OCI-LY7 (cell line): Measurements from ENCODE around the gene PPP2R5C. TPM values are rescaled to one million over a fixed set of nuclear protein-coding genes. Genes with fewer than 3 reads are reported as not detected.

Source experiments
- BruUV-seq: library from RNA; stranded (reverse); fragments of 400-500 nt; replicated peaks from 2 replicates; lab custom pipeline; 2021; lab: Mats Ljungman, UMichigan
- CTCF ChIA-PET: fragments of 300-600 bp; sonication (Branson Sonifier 250); formaldehyde crosslinking; loops from one replicate; lab custom pipeline; 2022; ENCODE audit warnings: antibody characterized with exemption; ENCODE audit not compliant: unreplicated experiment; lab: Charles Lee
- POLR2A ChIA-PET: fragments of 300-600 bp; sonication (Branson Sonifier 250); formaldehyde crosslinking; loops from one replicate; lab custom pipeline; 2022; ENCODE audit warnings: antibody characterized with exemption; lab: Charles Lee
- DNase-seq: peaks from one replicate; pipeline ENCODE4 v3.0.0-alpha.2; 2015; ENCODE audit warnings: low spot score
- H2AFZ ChIP-seq: fragments of 200-600 bp; sonication (generic), shearing (Covaris generic); 2 replicates; pipeline ENCODE4 v1.6.1; 2014; ENCODE audit warnings: mild to moderate bottlenecking, antibody characterized with exemption, low read length, moderate library complexity
- H3K27ac ChIP-seq: fragments of 200-600 bp; sonication (generic); 2 replicates; pipeline ENCODE4 v1.5.1; 2014; ENCODE audit warnings: mixed run types, low read depth, mild to moderate bottlenecking, moderate library complexity, low read length, inconsistent platforms; ENCODE audit not compliant: poor library complexity, severe bottlenecking
- H3K36me3 ChIP-seq: fragments of 200-600 bp; sonication (generic); 2 replicates; pipeline ENCODE4 v1.6.1; 2014; ENCODE audit warnings: mild to moderate bottlenecking, antibody characterized with exemption, low read length, moderate library complexity, mixed read lengths; ENCODE audit not compliant: insufficient read depth
- H3K4me1 ChIP-seq: fragments of 200-600 bp; sonication (generic); 2 replicates; pipeline ENCODE4 v1.5.1; 2014; ENCODE audit warnings: mild to moderate bottlenecking, low read length; ENCODE audit not compliant: insufficient read depth, poor library complexity, severe bottlenecking
- H3K4me2 ChIP-seq: fragments of 200-600 bp; sonication (generic); 2 replicates; pipeline ENCODE4 v1.6.1; 2014; ENCODE audit warnings: mild to moderate bottlenecking, low read length
- H3K4me3 ChIP-seq: fragments of 200-600 bp; sonication (generic); 2 replicates; pipeline ENCODE4 v1.5.1; 2014; ENCODE audit warnings: mild to moderate bottlenecking, low read depth, low read length; ENCODE audit not compliant: poor library complexity, severe bottlenecking
- H3K79me2 ChIP-seq: fragments of 200-600 bp; sonication (generic); 2 replicates; pipeline ENCODE4 v1.6.1; 2016; ENCODE audit warnings: low read depth, mild to moderate bottlenecking, low read length, moderate library complexity, mixed read lengths; ENCODE audit not compliant: insufficient read depth
- H3K9me2 ChIP-seq: fragments of 200-600 bp; sonication (generic); 2 replicates; pipeline ENCODE4 v1.6.1; 2016; ENCODE audit warnings: mild to moderate bottlenecking, low read length, mixed read lengths; ENCODE audit not compliant: insufficient read depth
- H3K9me3 ChIP-seq: fragments of 200-600 bp; sonication (generic); 2 replicates; pipeline ENCODE4 v1.6.1; 2014; ENCODE audit warnings: mild to moderate bottlenecking, mixed run types, low read length, mixed read lengths
- H4K20me1 ChIP-seq: fragments of 200-600 bp; sonication (generic); 2 replicates; pipeline ENCODE4 v1.6.1; 2014; ENCODE audit warnings: mild to moderate bottlenecking, antibody characterized with exemption, low read length, moderate library complexity, mixed read lengths; ENCODE audit not compliant: insufficient read depth
- EZH2phosphoT487 ChIP-seq: fragments of 200-600 bp; sonication (generic); IDR thresholded peaks from 2 replicates; pipeline ENCODE4 v1.6.1; 2018; ENCODE audit warnings: low read depth, borderline replicate concordance, mild to moderate bottlenecking, mixed run types, antibody characterized with exemption, low read length, moderate library complexity, mixed read lengths
- intact Hi-C: fragments of 100-400 bp; cut with micrococcal nuclease; formaldehyde crosslinking; loops from one replicate; pipeline ENCODE4 v1.10.0; 2022; ENCODE audit not compliant: unreplicated experiment
- total RNA-seq, 2 experiments: library from RNA; depleted of rRNA in 1 of 2; stranded (reverse); fragments of >200 nt in 1 of 2; shearing (Covaris generic) in 1 of 2; gene quantifications; 2 replicates each; pipeline ENCODE4 v1.2.3, GENCODE V29; 2014 to 2022
- TF ChIP-seq, protein P1 (sequence below): fragments of 200-600 bp; sonication (generic); conservative IDR thresholded peaks from 2 replicates; pipeline ENCODE4 v1.5.1; 2014; ENCODE audit warnings: mild to moderate bottlenecking, antibody characterized with exemption, low read length, moderate library complexity, mixed read lengths

The PPP2R5C gene
- total RNA-seq, 2 experiments from 2014 or later: 161 to 236 TPM

DNA sequence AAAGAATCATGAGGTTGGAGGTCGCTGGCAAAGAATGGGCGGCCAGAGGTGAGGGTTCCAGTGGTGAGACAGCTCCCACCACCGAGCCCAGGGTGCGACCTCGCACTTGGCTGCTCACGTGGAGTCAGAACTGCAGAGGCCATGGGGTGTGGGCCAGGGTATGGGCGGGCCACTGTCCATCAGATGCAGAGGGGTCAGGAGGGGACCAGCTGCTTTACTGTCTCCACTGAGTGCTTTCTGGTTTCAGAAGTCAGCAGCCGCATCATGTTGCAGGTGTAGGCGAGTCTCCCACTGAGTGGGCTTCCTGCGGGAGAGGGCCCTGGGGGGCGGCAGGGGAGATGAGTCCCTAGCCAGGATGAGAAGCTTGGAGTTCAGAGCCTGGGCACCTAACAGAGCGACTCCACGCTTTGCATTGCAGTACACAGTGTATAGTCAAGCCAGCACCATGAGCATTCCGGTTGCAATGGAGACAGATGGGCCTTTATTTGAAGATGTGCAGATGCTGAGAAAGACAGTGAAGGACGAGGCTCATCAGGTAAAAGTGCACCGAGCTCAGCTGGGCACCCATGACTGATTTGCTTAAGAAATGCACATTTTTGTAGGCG is 156.0 kb downstream of the PPP2R5C start:
- H3K79me2 ChIP-seq: no peaks in the 10 kb centered on the region
- POLR2A ChIA-PET: no interaction called here
- H3K36me3 ChIP-seq: peaks cover 35% of the 10 kb centered on the region
- H3K9me3 ChIP-seq: no peaks in the 10 kb centered on the region
- no peak overlapping the region for H3K4me3 ChIP-seq
- no peak overlapping the region for H3K27ac ChIP-seq
- no peaks in the 10 kb centered on the region for H3K9me2 ChIP-seq
- no peaks in the 10 kb centered on the region for H4K20me1 ChIP-seq
- DNase-seq: no peak
- H2AFZ ChIP-seq: no peak overlapping the region
- CTCF ChIA-PET: no interaction called here
- H3K4me1 ChIP-seq: no peaks in the 10 kb centered on the region
- intact Hi-C loops: no loop called here
- no peak for TF ChIP-seq EZH2phosphoT487
- TF ChIP-seq, protein P1, sequence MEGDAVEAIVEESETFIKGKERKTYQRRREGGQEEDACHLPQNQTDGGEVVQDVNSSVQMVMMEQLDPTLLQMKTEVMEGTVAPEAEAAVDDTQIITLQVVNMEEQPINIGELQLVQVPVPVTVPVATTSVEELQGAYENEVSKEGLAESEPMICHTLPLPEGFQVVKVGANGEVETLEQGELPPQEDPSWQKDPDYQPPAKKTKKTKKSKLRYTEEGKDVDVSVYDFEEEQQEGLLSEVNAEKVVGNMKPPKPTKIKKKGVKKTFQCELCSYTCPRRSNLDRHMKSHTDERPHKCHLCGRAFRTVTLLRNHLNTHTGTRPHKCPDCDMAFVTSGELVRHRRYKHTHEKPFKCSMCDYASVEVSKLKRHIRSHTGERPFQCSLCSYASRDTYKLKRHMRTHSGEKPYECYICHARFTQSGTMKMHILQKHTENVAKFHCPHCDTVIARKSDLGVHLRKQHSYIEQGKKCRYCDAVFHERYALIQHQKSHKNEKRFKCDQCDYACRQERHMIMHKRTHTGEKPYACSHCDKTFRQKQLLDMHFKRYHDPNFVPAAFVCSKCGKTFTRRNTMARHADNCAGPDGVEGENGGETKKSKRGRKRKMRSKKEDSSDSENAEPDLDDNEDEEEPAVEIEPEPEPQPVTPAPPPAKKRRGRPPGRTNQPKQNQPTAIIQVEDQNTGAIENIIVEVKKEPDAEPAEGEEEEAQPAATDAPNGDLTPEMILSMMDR: no peak
- H3K4me2 ChIP-seq: no peak overlapping the region
- BruUV-seq: no TSS peak

DNA sequence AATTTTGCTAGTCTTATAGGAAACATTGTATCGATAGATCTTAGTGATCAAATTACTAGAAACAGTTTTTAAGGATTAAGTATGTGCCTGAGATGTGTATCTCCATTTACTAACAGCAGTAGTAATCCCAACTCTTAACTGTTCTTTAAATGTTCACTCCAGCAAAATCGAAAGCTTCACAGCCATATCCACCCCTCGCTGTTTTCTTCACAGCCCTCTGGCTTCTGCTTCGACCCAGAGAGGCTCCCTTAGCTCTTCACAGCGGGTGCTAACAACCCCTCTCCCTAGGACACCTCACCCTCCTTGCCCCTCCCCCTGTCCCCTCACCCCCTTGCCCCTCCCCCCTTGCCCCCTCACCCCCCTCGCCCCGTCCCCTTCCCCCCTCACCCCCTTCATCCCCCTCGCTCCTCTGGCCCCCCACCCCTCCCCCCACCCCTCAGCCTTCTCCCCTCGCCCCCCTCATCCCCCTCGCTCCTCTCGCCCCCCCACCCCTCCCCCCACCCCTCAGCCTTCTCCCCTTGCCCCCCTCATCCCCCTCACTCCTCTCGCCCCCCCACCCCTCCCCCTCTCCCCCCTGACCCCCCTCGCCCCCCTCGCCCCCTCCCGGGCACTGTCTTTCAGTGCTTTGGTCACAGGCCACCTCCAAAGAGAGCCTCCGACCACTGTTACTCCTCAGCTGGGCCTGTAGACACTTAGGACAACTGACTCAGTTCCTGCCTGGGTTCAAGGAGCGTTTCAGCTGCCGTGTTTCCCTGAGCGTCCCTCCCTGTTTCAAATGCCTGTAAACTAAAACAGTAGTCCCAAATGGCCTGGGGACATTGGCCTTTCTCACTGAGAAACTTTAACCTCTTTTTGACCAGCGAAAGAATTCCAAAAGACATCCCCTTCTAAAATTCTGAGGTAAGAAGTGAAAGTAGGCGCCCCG is 156.8 kb downstream of the PPP2R5C start:
- Histone ChIP-seq H3K79me2 (no peaks in the 10 kb centered on the region), H3K4me1 (no peaks in the 10 kb centered on the region), H3K4me2 (no peak overlapping the region), H2AFZ (no peak overlapping the region), H3K27ac (no peak overlapping the region), H4K20me1 (no peaks in the 10 kb centered on the region), H3K9me2 (no peaks in the 10 kb centered on the region), H3K36me3 (peaks cover 27% of the 10 kb centered on the region), H3K4me3 (no peak overlapping the region), H3K9me3 (no peaks in the 10 kb centered on the region)
- DNase-seq: no peak
- POLR2A ChIA-PET: no interaction called here
- TF ChIP-seq, protein P1: no peak
- TF ChIP-seq EZH2phosphoT487: no peak
- no TSS peak for BruUV-seq
- CTCF ChIA-PET: no interaction called here
- intact Hi-C loops: no loop called here

DNA sequence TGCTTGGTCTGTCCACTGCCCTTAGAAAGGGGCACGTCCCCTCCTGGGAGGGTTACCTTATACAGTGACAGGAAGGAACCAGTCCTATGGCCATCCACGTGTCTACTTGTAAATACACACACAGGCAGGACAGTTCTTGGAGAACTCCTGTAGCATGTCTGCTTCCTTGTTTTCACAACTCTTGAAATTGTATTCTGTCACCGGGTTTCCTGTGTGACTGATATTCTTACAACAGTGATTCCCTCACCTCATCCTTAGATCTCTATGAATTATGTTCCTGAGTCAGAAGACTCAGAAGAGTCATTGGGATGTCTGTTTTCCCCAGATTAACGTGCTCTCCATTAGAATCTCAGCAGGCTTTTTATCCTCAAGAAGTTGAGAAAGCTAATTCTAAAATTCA is 158.8 kb downstream of the PPP2R5C start:
- no TSS peak for BruUV-seq
- no peaks in the 10 kb centered on the region for H3K79me2 ChIP-seq
- TF ChIP-seq EZH2phosphoT487: no peak
- TF ChIP-seq, protein P1: no peak
- intact Hi-C loops: no loop called here
- POLR2A ChIA-PET: interaction anchor here (0.6 kb wide), 2 partner anchors 75 to 146 kb away, joined by 3 read pairs; no protein-coding TSS in a partner anchor
- H3K4me2 ChIP-seq: no peak overlapping the region
- H4K20me1 ChIP-seq: no peaks in the 10 kb centered on the region
- H3K4me3 ChIP-seq: no peak overlapping the region
- CTCF ChIA-PET: no interaction called here
- H3K9me2 ChIP-seq: no peaks in the 10 kb centered on the region
- peaks cover 13% of the 10 kb centered on the region; the same call in 1 of the 2 replicates for H3K36me3 ChIP-seq
- no peak for DNase-seq
- no peak overlapping the region for H3K27ac ChIP-seq
- no peaks in the 10 kb centered on the region for H3K9me3 ChIP-seq
- H2AFZ ChIP-seq: no peak overlapping the region
- no peaks in the 10 kb centered on the region for H3K4me1 ChIP-seq
